ENCODE measurements around the gene ACKR2.

ACKR2 gene

GRCh38 chr3:42830437-42831320 is 21.4 kb downstream of the ACKR2 start:
- no peak for DNase-seq

- no peak for DNase-seq
These were observed 22.1 kb downstream of the ACKR2 start for GRCh38 chr3:42831321-42831713.

DNA sequence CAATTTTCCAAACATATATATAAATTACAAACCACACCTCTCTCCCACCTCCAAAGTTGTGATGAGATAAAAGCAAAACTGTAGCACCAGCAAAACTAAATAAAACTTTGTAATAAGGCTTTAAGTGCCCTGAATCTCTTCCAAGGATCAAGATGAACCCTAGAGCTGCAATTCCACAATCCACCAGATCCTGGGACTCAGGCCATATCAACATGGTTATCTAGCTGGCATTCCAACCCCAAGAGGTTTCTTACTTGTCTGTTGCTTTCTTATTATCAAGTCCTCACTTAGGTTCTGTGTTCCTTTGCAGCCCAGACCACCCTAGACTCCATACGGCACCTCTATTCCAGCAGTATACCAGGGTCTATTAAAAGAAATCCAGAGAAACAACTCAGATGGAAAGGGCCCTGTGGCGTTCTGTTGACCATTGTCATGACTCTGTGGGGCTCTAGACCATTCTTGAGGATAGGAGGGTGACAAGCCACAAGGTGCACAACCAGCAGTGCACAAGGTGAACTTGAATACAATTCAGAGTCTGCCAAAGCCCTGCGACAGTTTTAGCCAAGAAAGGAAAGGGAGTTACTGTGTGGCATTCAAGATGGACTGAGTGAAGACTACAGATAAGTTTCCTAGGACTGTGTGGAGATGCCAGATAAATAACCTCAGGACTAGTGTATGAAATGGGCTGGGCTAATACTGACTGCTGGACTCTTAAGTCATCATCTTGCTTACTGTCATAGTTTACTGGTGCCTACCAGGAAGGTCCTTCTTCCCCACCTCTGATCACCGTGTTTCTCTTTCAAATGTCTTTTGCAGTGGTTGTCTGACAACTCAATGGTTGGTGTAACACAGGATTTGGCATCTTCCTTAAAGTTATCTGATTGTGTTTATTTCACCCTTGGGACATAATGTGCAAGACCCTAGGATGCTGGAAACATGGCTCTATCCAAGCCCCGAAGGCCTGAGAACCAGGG is 27.2 kb downstream of the ACKR2 start:
- no peak for DNase-seq

GRCh38 chr3:42838571-42838970 is 29.3 kb downstream of the ACKR2 start:
- DNase-seq, result no peak

DNA sequence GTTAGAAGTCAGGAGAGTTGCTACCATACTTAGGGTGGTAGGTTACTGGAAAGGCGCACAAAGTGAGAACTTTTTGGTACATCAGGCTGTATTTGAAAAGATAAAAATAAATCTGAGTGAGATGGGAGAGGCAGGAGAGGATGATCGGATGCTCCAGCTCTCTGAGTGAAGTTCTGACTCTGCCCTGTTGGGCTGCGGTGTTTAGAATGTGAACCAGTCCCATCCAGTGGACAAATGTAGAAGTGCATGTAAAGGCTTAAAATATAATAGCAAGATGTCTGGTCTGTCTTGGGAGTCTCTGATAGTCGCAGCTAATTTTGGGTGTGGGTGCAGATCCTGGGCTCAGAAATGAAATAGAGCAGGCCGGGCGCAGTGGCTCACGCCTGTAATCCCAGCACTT is 30.4 kb downstream of the ACKR2 start:
- no peak for DNase-seq

DNA sequence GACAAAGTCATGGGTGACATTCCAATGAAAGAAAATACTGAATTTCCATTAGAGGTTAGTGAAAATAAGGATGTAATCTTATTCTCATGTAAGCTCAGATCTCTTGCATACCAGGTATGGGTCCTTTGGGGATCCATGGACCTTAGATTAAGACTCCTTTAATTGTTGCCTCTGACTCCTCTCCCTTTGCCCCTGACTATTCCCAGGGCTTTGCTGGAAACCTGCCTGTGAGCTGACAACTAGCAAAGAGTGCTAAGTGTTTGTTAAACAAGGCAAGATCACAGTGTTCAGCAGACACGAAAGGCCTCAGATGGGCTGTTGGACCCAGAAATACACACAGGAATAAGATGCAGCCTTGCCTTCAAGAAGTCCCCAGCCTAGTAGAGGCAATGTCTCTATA is 32.1 kb downstream of the ACKR2 start:
- DNase-seq, result no peak

- no peak for DNase-seq
These were observed 34.6 kb downstream of the ACKR2 start for GRCh38 chr3:42843713-42844411.

DNA sequence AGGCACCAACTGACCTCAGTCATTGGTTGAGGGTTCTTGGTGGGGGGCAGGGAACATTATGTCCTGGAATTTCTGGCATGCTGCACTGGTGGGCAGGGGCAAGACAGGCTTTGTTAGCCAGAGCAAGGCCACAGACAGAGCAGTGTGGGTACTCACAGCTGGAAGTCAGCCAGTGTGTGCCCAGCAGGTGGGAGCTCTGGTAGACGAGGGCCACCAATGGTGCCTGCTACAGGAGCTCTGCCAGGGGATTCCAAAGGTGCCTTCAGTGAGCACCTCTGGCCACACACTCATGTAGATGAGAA is 35.1 kb downstream of the ACKR2 start:
- no peak for DNase-seq

- no peak for DNase-seq
These were observed 35.6 kb downstream of the ACKR2 start for GRCh38 chr3:42844815-42845214.

DNA sequence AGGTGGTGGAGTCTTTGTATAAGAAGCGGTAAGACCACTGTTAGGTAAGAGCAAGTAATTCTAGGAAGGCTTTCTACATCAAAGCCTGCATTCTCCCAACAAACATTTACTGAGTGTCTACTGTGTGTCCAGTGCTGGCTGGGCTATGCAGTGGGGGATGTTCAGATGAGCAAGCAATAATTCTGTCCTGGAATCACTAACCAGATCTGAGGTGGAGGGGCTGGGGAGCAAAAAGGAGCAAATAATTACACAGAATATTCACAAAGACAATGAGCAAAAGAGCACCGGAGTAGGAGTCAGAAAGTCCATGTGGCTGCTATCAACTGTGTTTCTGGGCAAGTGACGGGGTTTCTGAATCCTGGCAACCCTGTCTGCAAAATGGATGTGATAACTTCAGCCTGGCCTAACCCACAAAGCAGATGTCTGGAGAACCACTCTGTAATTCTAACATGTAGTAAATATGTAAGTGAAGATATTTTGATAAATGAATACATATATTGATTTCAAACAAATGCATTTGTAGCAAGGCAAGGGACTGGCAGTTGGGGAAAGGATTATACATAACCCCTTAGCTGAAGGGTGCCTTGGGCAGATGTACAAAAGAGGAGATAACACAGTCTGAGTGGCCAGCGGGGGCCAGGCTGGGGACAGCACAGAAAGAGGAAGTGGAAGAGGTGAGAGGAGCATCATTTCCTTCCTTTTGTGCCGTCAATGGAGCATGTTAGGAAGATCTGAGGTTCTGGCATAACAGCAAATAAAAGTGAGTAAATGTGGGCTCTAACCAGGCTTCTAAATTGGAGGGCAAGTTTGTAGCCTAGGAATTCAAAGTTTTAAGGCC is 37.7 kb downstream of the ACKR2 start:
- DNase-seq, result no peak

DNA sequence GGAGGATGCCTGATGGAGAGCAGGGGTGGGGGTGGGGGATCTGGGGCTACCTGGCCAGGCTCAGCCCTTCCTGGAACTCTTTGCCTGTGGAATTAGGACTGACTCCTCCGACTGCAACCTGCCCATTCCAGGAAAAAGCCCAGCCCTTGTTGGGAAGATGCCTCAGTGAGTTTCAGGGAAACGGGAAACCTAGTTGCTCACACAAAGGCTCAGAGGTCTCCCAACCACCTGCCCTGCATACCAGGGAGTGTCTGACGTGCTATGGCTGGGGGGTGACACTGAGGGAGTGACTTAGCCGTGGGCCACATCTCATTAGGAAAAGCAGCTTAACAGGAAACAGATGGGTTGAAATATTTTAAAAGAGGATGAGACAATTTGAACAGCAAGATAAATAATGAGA is 38.5 kb downstream of the ACKR2 start:
- no peak for DNase-seq

GRCh38 chr3:42849017-42849416 is 39.8 kb downstream of the ACKR2 start:
- DNase-seq, result no peak

DNA sequence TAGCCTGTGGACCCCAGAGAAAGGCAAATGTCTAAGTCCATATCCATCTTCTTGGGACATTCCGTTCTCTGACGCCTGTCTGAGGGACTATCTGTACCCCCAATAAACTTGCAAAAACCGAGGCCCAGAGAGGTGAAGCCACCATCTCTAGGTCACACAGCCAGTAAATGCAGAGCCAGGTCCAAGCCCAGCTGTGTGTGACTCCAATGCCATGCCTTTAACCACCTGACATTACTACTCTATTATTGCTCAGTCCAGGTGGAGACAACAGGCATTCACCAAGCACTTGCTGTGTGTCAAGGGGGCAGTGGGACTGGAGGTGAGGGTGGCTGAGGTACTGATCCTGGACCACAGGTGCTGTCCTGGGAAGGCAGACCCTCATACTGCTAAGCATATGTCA is 41.0 kb downstream of the ACKR2 start:
- no peak for DNase-seq

DNA sequence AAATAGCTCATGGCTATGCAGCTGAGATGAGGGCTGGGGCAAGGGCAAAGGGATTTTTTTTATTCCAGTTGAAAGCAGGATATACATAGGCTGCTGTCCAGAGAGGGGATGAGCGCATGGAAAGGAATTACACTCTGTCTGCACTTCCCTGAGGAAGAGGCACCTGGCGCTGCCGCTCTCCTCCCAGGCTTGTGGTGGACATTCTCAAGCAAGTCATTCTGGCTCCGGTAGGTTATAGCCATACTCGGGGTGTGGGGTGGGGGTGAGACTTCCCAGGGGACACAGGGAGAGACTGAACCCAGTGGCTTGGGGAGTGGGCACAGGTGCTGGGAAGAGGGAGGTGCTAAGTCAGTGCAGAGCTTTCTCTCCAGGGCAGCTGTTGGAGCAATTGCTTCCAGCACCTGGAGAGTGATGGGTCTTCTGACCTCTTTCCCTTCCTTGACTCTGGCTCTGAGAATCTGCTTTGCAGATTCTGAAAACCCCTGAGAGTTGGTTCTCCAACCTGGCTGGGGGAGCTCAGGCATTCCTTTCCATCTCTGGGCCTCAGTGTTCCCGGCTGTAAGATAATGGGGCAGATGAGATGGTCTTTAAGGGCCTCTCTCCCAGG is 42.1 kb downstream of the ACKR2 start:
- DNase-seq, result no peak

GRCh38 chr3:42852441-42852840 is 43.2 kb downstream of the ACKR2 start:
- no peak for DNase-seq

DNA sequence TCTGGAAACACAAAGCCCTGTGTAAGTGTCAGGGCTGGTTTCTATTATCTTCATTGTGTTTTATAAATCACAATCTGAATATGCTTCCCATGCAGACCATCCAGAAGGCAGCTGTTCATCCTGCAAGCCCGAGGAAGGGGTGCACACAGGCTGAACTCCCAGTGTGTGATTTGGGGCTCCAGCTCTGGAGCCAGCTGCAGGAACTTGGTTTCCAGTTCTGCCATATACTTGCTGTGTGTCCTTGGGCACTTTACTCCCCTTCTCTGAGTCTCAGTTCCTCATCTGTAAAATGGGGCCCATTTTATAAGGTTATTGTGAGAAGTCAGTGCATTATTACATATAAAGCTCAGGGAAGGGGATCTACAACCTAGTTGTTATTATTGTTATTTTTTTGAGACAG is 43.8 kb downstream of the ACKR2 start:
- DNase-seq, result no peak

DNA sequence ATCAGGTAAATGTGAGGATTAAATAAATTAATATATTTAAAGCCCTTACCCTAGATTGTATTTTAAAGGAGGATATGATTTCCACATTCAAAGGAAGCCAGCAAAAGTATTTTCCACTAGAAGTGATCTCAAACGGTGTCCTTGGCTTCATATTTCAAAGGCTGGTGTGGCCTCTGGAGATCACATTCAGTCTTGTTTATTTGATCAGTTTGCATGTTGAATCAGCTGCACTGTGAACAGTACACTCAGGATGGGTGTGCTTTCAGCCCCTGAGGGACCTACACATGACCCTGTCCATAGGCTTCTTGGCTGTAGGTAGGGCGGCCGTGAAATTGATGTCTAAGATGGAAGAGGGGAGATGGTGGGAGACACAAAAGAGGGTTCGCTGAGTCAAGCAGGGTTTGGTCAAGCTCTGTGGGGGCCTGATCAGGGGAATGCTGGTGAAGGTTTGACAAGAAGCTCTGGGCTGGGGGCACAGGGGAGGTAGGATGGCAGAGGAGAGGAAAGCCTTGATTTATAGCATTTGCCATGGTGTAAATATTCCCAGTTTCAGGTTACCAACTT is 44.6 kb downstream of the ACKR2 start:
- no peak for DNase-seq

DNA sequence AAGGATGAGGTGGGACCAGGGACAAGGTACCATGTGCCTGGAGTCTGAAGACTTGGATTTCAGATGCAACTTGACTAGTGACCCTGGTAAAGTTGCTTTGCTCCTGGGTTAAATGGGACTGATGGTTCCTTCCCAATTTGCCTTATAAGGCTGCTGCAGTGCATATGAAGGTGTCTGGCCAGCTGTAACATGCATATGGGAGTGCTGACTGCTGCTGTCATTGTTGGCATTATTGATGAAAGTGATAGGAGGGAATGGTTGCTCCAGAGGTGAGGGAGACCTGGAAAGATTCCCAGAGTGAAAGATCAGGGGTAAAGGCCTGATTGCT is 45.9 kb downstream of the ACKR2 start:
- no peak for DNase-seq

GRCh38 chr3:42855547-42856380 is 46.5 kb downstream of the ACKR2 start:
- DNase-seq, result no peak

DNA sequence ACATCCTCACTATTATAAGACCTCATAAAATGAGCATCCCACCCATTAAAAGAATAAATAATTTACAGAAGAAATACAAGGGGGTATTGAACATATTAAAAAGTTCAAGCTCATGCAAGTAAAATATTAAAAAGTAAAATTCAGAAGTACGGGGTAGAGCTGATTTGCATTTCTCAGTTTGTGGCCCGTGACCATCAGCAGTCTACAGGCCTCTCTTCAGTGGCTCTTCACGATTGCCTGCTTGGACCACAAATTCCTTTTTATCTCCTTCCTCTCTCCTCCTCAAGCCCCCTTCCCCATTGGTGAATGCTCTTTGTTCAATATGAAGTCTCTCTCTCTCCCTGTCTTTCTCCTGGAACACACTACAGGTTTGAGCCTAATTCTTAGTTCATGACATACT is 47.3 kb downstream of the ACKR2 start:
- DNase-seq, result no peak
